Stimulated activated CD4-positive, alpha-beta T cell treated with anti-CD3 and anti-CD28 coated beads, Interleukin-1b, Interleukin-23, amount 100 ng/mL, for 4 hours (primary cell): ENCODE results near the gene RNU7-1.

Source experiments
- DNase-seq, 2 donors: peaks; one replicate each; pipeline ENCODE4 v3.0.0-alpha.2; 2020; ENCODE audit warnings: low read depth in 2 of 2

The RNU7-1 gene

GRCh38 chr12:6964605-6965025, 21.0 kb downstream of the RNU7-1 start:
- DNase-seq: no peak

GRCh38 chr12:6965026-6965661, 21.5 kb downstream of the RNU7-1 start:
- DNase-seq: peak; percentile 83 to 90

GRCh38 chr12:6965714-6966113, 22.1 kb downstream of the RNU7-1 start:
- no peak for DNase-seq

- no peak for DNase-seq
Measured at GRCh38 chr12:6966351-6966750, 22.7 kb downstream of the RNU7-1 start.

- DNase-seq: no peak
Measured at GRCh38 chr12:6967651-6968100, 24.1 kb downstream of the RNU7-1 start.

GRCh38 chr12:6968426-6968825, 24.8 kb downstream of the RNU7-1 start:
- DNase-seq: no peak

- no peak for DNase-seq
Measured at GRCh38 chr12:6970096-6970527, 26.5 kb downstream of the RNU7-1 start.

- no peak for DNase-seq
Measured at GRCh38 chr12:6974180-6974579, 30.6 kb downstream of the RNU7-1 start.

- no peak for DNase-seq
Measured at GRCh38 chr12:6975297-6976032, 31.8 kb downstream of the RNU7-1 start.

GRCh38 chr12:6977653-6978052, 34.0 kb downstream of the RNU7-1 start:
- no peak for DNase-seq

GRCh38 chr12:6978188-6978587, 34.6 kb downstream of the RNU7-1 start:
- no peak for DNase-seq

- no peak for DNase-seq
Measured at GRCh38 chr12:6978611-6979011, 35.0 kb downstream of the RNU7-1 start.

- DNase-seq: no peak
Measured at GRCh38 chr12:6979021-6979420, 35.4 kb downstream of the RNU7-1 start.

GRCh38 chr12:6979453-6979852, 35.8 kb downstream of the RNU7-1 start:
- DNase-seq: no peak

GRCh38 chr12:6980075-6980474, 36.5 kb downstream of the RNU7-1 start:
- DNase-seq: no peak

- DNase-seq: no peak
Measured at GRCh38 chr12:6980740-6981139, 37.1 kb downstream of the RNU7-1 start.

- DNase-seq: no peak
Measured at GRCh38 chr12:6981152-6982052, 37.8 kb downstream of the RNU7-1 start.

- DNase-seq: no peak
Measured at GRCh38 chr12:6982532-6982931, 38.9 kb downstream of the RNU7-1 start.

- no peak for DNase-seq
Measured at GRCh38 chr12:6987956-6988553, 44.4 kb downstream of the RNU7-1 start.
